Mucosa of descending colon (tissue), 3 donors: ENCODE measurements around the gene UBQLN1. TPM values are rescaled to one million over a fixed set of nuclear protein-coding genes. Genes with fewer than 3 reads are reported as not detected.

Experiments
- ATAC-seq: fragments of 200-7000 bp; cut with Tn5 transposase; one replicate; pipeline ENCODE4 v1.9.1; 2020; ENCODE audit warnings: mild to moderate bottlenecking, moderate library complexity
- DNase-seq, 3 donors: peaks; one replicate each; pipeline ENCODE4 v3.0.0-alpha.2; 2020
- H3K36me3 ChIP-seq: fragments of 200-600 bp; one replicate; pipeline ENCODE4 v1.8.0; 2021; ENCODE audit warnings: low read depth, mild to moderate bottlenecking
- H3K4me1 ChIP-seq: fragments of 200-600 bp; one replicate; pipeline ENCODE4 v1.8.0; 2021; ENCODE audit warnings: low read depth, mild to moderate bottlenecking
- H3K4me3 ChIP-seq: fragments of 200-600 bp; one replicate; pipeline ENCODE4 v1.8.0; 2021; ENCODE audit warnings: mild to moderate bottlenecking
- H3K9me3 ChIP-seq: fragments of 200-600 bp; one replicate; pipeline ENCODE4 v1.8.0; 2021; ENCODE audit warnings: mild to moderate bottlenecking
- intact Hi-C, 2 donors: fragments of 100-400 bp; cut with DNase I in 1 of 2; cut with micrococcal nuclease in 1 of 2; formaldehyde crosslinking; loops; one replicate each; pipeline versions ENCODE4 v1.11.0 to v1.11.1; 2022; cut with DNase I, micrococcal nuclease
- total RNA-seq, 3 donors: library from RNA; stranded (reverse); fragmentation: NEBNext Ultra II Directional in 2 of 3; extraction: Animal tissue kit (Norgen Biotek cat#: 25700) in 2 of 3; gene quantifications; one replicate each; pipeline versions ENCODE4 v1.2.1 to v1.2.4, GENCODE V29; 2021 to 2023
- TF ChIP-seq, protein P1 (sequence below): fragments of 200-600 bp; IDR thresholded peaks from one replicate; pipeline ENCODE4 v1.8.0; 2022; ENCODE audit warnings: antibody characterized with exemption, mild to moderate bottlenecking
- donor health status: DM: no; HTN: no; CAD: no; lungs with moderate emphysema.
- donor health status: DM: no; HTN: no; CAD: no.
- donor health status: DM: no; HTN: yes; CAD: no.

Gene UBQLN1
- total RNA-seq, 3 donors from 2014 or later: 74.3 to 100.0 (median 80.6) TPM

DNA sequence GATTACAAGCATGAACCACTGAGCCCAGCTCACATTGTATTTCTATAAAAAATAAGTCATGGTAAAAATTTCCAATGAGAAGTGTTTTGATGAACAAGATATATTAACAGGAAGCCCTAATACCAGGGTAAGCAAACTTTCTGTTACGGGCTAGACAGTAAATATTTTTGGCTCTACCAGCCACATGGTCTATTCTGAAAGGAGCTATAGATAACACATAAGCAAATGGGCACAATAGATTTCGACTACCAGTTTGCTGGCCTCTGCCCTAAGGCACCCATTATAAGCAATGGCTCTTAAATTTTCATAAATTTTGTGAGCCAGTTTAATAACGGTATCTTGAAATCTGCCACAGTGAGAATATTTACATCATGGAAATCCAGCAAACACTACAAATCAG is 8.1 kb downstream of the UBQLN1 start:
- TF ChIP-seq, protein P1, sequence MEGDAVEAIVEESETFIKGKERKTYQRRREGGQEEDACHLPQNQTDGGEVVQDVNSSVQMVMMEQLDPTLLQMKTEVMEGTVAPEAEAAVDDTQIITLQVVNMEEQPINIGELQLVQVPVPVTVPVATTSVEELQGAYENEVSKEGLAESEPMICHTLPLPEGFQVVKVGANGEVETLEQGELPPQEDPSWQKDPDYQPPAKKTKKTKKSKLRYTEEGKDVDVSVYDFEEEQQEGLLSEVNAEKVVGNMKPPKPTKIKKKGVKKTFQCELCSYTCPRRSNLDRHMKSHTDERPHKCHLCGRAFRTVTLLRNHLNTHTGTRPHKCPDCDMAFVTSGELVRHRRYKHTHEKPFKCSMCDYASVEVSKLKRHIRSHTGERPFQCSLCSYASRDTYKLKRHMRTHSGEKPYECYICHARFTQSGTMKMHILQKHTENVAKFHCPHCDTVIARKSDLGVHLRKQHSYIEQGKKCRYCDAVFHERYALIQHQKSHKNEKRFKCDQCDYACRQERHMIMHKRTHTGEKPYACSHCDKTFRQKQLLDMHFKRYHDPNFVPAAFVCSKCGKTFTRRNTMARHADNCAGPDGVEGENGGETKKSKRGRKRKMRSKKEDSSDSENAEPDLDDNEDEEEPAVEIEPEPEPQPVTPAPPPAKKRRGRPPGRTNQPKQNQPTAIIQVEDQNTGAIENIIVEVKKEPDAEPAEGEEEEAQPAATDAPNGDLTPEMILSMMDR: no peak
- H3K4me3 ChIP-seq: no peak overlapping the region
- intact Hi-C loops: no loop called here
- ATAC-seq (no peak), DNase-seq (no peak)
- no peaks in the 10 kb centered on the region for H3K9me3 ChIP-seq
- no peaks in the 10 kb centered on the region for H3K36me3 ChIP-seq
- peaks cover 11% of the 10 kb centered on the region for H3K4me1 ChIP-seq

DNA sequence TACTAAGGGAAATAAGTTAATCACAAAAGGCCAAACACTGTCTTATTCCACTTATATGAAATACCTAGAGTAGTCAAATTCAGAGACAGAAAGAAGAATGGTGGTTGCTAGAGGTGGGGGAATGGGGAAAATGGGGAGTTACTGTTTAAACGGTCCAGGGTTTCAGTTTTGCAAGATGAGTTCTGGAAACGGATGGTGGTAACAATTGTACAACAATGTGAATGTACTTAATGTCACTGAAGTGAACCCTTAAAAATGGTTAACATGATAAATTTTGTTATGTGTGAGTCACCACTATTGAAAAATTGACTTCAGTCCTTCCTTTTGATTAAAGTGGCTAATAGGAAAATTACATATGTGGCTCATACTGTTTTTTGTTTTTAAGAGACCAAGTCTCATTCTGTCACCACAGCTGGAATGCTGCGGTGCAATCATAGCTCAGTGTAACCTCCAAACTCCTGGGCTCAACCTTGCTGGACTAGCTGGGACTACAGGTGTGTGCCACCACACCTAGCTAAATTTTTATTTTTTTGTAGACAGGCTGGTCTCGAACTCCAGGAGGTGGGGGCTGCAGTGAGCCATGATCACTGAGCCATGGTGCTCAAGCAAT is 8.7 kb downstream of the UBQLN1 start:
- DNase-seq (no peak), ATAC-seq (no peak)
- TF ChIP-seq, protein P1: no peak
- no peaks in the 10 kb centered on the region for H3K36me3 ChIP-seq
- H3K4me1 ChIP-seq: peaks cover 11% of the 10 kb centered on the region
- intact Hi-C loops: no loop called here
- H3K9me3 ChIP-seq: no peaks in the 10 kb centered on the region
- no peak overlapping the region for H3K4me3 ChIP-seq

DNA sequence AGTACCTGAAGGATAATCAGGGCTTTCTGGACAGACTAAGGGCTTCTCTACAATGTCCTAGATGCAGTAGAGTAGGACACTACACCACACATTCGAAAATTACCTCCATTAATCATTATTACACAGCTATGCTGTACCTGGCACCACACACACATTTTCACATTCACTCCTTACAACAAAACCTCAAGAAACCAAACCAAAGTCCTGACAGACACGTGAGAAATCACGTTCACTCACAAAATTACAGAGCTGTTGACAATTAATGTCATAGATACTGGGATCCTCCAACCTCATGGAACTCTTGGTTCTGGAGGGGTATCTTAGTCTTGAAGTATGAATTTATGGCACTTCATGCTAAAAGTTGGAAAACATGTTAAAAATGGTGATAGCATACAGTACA is 16.3 kb downstream of the UBQLN1 start:
- TF ChIP-seq, protein P1: no peak
- H3K36me3 ChIP-seq: no peaks in the 10 kb centered on the region
- ATAC-seq: no peak
- peaks cover 7% of the 10 kb centered on the region for H3K4me1 ChIP-seq
- H3K9me3 ChIP-seq: no peaks in the 10 kb centered on the region
- intact Hi-C loops: no loop called here
- no peak overlapping the region for H3K4me3 ChIP-seq
- no peak for DNase-seq

DNA sequence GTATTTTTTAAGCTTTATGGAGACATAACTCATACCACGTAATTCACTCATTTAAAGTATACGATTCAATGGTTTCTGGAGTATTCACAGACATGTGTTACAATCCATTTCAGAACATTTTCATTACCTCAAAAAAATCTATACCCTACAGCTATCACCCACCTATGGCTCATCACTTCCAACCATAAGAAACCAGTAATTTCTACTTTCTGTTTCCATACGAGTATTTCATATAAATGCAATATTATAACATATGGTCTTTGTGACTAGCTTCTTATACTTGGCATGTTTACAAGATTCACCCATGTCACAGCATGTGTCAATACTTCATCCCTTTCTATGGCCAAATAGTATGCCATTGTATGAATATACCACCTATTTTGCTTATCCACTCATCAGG is 18.8 kb downstream of the UBQLN1 start:
- Histone ChIP-seq H3K9me3 (no peaks in the 10 kb centered on the region), H3K4me1 (peaks cover 7% of the 10 kb centered on the region), H3K4me3 (no peak overlapping the region), H3K36me3 (no peaks in the 10 kb centered on the region)
- DNase-seq: no peak
- TF ChIP-seq, protein P1: no peak
- ATAC-seq: no peak
- intact Hi-C loops: no loop called here

DNA sequence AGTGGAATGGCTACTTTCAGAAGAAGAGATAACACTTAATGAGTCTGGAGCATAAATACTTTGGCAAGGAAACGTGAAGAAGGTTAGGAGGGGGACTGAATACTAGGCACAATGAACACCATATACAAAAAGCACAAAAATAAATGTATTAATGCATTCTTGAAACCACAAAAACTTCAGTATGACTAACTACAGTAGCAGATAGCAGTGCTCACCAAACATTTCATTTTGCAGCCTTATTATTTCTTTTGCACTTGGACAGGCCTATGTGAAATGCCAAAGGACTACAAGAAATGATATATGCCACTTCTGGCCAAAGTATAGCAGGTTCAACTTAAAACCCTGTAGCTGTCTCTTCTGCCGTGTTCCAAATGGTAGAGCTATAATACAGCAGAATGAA is 26.3 kb downstream of the UBQLN1 start:
- DNase-seq: no peak
- Histone ChIP-seq H3K4me3 (no peak overlapping the region), H3K9me3 (no peaks in the 10 kb centered on the region), H3K36me3 (no peaks in the 10 kb centered on the region), H3K4me1 (peaks cover 4% of the 10 kb centered on the region)
- ATAC-seq: no peak
- intact Hi-C loops: no loop called here
- TF ChIP-seq, protein P1: no peak

DNA sequence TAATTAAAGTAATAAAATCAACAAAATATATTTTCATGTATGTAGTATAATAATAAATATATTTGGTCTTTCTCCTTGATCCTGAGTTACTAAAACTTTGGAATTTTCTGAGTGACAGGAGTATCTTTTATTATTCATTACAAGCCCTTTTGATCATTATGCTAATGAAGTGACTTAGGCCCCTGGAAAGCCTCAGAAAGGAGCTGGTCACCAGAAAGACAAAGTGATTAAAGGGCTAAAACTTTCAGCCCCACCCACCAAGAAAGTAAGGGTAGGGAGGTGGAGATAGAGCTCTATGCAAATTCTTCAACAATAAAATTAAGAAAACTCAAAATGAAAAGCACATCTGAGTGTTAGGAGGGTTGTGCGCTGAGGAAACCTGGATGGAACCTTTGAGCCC is 27.5 kb downstream of the UBQLN1 start:
- H3K36me3 ChIP-seq: no peaks in the 10 kb centered on the region
- no peak overlapping the region for H3K4me3 ChIP-seq
- ATAC-seq: no peak

More for the DNA sequence above, 27.5 kb downstream of the UBQLN1 start:
- TF ChIP-seq, protein P1: no peak
- intact Hi-C loops: no loop called here
- Histone ChIP-seq H3K4me1 (peaks cover 4% of the 10 kb centered on the region), H3K9me3 (no peaks in the 10 kb centered on the region)
- no peak for DNase-seq
